Lung (tissue), 12 donors: ENCODE results near the gene RGSL1. TPM values are rescaled to one million over a fixed set of nuclear protein-coding genes. Genes with fewer than 3 reads are reported as not detected.

ENCODE experiments used
- ATAC-seq: fragments of 200-7000 bp; cut with Tn5 transposase; one replicate; pipeline ENCODE4 v1.9.1; 2020; ENCODE audit warnings: moderate number of reproducible peaks; ENCODE audit not compliant: insufficient read depth, low FRiP score
- DNase-seq, 3 donors: peaks; one replicate each; pipeline ENCODE4 v3.0.0-alpha.2; 2013 to 2017
- H3K27ac ChIP-seq, 2 donors: one replicate each; pipeline ENCODE4 v1.5.1; 2013; ENCODE audit warnings: mild to moderate bottlenecking in 2 of 2, moderate library complexity in 2 of 2, control low read depth in 1 of 2, inconsistent platforms in 1 of 2, low read depth in 1 of 2, low read length in 1 of 2
- H3K27me3 ChIP-seq, 3 donors: one replicate each; pipeline ENCODE4 v1.5.1; 2013; ENCODE audit warnings: low read length in 2 of 3; ENCODE audit not compliant: control insufficient read depth in 3 of 3, insufficient read depth in 3 of 3
- H3K36me3 ChIP-seq, 4 donors: one replicate each; pipeline ENCODE4 v1.5.1; 2013; ENCODE audit warnings: low read length in 4 of 4, mild to moderate bottlenecking in 1 of 4, moderate library complexity in 1 of 4; ENCODE audit not compliant: control insufficient read depth in 4 of 4, insufficient read depth in 4 of 4
- H3K4me1 ChIP-seq, 5 donors: one replicate each; pipeline ENCODE4 v1.5.1; 2013; ENCODE audit warnings: low read length in 5 of 5, mild to moderate bottlenecking in 2 of 5, moderate library complexity in 1 of 5; ENCODE audit not compliant: control insufficient read depth in 5 of 5, insufficient read depth in 5 of 5
- H3K4me3 ChIP-seq: one replicate; pipeline ENCODE4 v1.5.1; 2013; ENCODE audit warnings: mild to moderate bottlenecking, control low read depth, moderate library complexity
- H3K9ac ChIP-seq, 2 donors: one replicate each; pipeline ENCODE4 v1.5.1; 2013; ENCODE audit warnings: low read length in 2 of 2, control low read depth in 1 of 2; ENCODE audit not compliant: insufficient read depth in 1 of 2
- H3K9me3 ChIP-seq, 4 donors: one replicate each; pipeline ENCODE4 v1.5.1; 2013; ENCODE audit warnings: low read length in 3 of 4, mild to moderate bottlenecking in 1 of 4, moderate library complexity in 1 of 4; ENCODE audit not compliant: control insufficient read depth in 4 of 4, insufficient read depth in 3 of 4
- CTCF ChIP-seq: IDR thresholded peaks from 2 replicates; pipeline ENCODE4 v1.5.1; 2012; ENCODE audit warnings: mild to moderate bottlenecking; ENCODE audit errors: control extremely low read depth, extremely low read depth
- WGBS, 2 donors: extraction: QIAGEN DNeasy Blood & Tissue Kit; methylation state at CpG; one replicate each; pipeline ENCODE4 v1.1.7; 2013; 5-methylcytosine and 5-hydroxymethylcytosine counted together
- polyA plus RNA-seq, 2 donors: library from polyadenylated mRNA; stranded (reverse); fragments of 200-250 nt; gene quantifications; one replicate each; pipeline ENCODE4 v1.2.1, GENCODE V29; 2013
- total RNA-seq, 2 donors: library from RNA; depleted of rRNA in 1 of 2; stranded (reverse); fragments of >200 nt in 1 of 2; gene quantifications; one replicate each; pipeline ENCODE4 v1.2.1, GENCODE V29; 2014 to 2021
- donor health status: control.
- donor health status: control.
- donor health status: Bipolar disorder and iron deficiency.
- donor health status: healthy.
- donor health status: DM: yes; HTN: yes; CAD: no.

The RGSL1 gene
- total and polyA plus RNA-seq, 4 donors: 0.13 TPM; not detected in 3

- Histone ChIP-seq H3K4me1 (no peaks in the 10 kb centered on the region), H3K27ac (no peak overlapping the region), H3K4me3 (no peak overlapping the region), H3K36me3 (no peaks in the 10 kb centered on the region), H3K9me3 (no peaks in the 10 kb centered on the region), H3K9ac (no peak overlapping the region), H3K27me3 (no peaks in the 10 kb centered on the region)
- ATAC-seq: no peak
- no peak for TF ChIP-seq CTCF
- no peak for DNase-seq
- WGBS, 2 donors: 90 to 92% methylated on average over 1 of the region's 1 CpG
Observed at GRCh38 chr1:182447660-182448059, 2.3 kb upstream of the RGSL1 start.

- H3K36me3 ChIP-seq: no peaks in the 10 kb centered on the region
- DNase-seq (no peak), ATAC-seq (no peak)
- WGBS, 2 donors: 67 to 73% methylated on average over 7 of the region's 7 CpGs
- H3K4me1 ChIP-seq: no peaks in the 10 kb centered on the region
- no peak overlapping the region for H3K9ac ChIP-seq
- no peaks in the 10 kb centered on the region for H3K9me3 ChIP-seq
- H3K4me3 ChIP-seq: no peak overlapping the region
- no peak for TF ChIP-seq CTCF
- H3K27me3 ChIP-seq: no peaks in the 10 kb centered on the region
- H3K27ac ChIP-seq: no peak overlapping the region
Observed at GRCh38 chr1:182453631-182454030, 3.7 kb downstream of the RGSL1 start.

GRCh38 chr1:182457844-182458243 lies 7.9 kb downstream of the RGSL1 start:
- DNase-seq: no peak
- H3K27me3 ChIP-seq: no peaks in the 10 kb centered on the region
- TF ChIP-seq CTCF: no peak
- H3K9me3 ChIP-seq: no peaks in the 10 kb centered on the region
- WGBS, 2 donors: 75 to 83% methylated on average over 3 of the region's 3 CpGs
- H3K9ac ChIP-seq: no peak overlapping the region
- no peaks in the 10 kb centered on the region for H3K36me3 ChIP-seq
- H3K4me1 ChIP-seq: no peaks in the 10 kb centered on the region
- H3K27ac ChIP-seq: no peak overlapping the region
- ATAC-seq: no peak
- H3K4me3 ChIP-seq: no peak overlapping the region

- no peak overlapping the region for H3K27ac ChIP-seq
- 59 to 62% methylated on average over 3 of the region's 3 CpGs for WGBS, 2 donors
- no peak for TF ChIP-seq CTCF
- H3K4me1 ChIP-seq: no peaks in the 10 kb centered on the region
- ATAC-seq: no peak
- H3K36me3 ChIP-seq: no peaks in the 10 kb centered on the region
- no peaks in the 10 kb centered on the region for H3K27me3 ChIP-seq
- H3K9me3 ChIP-seq: peaks cover 0 to 4% (median 0%) of the 10 kb centered on the region in 4 donors
- H3K4me3 ChIP-seq: no peak overlapping the region
- peak in 1 of 3 donors; percentile 11 for DNase-seq
- H3K9ac ChIP-seq: no peak overlapping the region
Observed at GRCh38 chr1:182459949-182460348, 10.0 kb downstream of the RGSL1 start.
